ENCODE data around the gene ZNF827.

DNA sequence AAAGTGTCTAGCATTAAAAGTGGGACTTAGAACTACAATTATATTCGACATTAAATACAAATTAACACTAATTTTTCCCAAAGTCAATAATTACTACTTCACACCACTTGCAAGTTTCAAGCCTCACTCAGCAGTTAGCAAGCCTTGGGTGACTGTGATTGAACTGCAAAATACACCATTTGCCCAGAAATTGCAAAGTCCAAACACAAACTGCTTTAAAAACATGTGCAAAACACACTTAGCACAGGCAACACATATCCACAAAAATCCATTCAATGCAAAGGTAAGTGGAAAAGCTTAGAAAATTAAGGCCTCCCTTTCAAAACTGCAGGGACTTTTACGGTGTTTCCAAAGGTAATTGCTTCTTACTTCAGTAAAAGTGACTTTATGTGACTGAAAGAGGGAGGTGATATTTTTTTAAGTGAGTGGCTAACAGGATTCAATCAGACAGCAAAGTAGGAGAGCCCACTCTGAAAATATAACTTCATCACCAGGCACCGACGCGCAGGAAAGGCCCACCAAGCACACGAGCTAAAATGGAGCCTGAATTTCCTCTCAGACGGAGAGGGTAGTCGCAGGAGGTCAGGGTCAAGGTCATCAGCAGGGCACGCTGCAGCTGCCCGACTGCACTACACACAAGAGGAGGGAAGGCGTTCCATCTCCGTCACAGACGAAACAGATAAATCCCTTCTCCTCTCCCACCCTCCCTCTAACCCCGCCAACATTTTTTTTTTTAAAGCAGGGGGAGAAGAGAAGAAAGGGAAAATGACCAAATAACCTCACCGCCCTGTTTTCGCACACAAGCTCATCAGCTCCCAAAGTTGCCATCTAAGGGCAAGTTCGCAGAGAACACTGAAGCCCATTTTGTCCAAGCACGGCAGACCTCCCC lies 3.1 kb downstream of the ZNF827 start:
- TF ChIP-seq, protein P1, sequence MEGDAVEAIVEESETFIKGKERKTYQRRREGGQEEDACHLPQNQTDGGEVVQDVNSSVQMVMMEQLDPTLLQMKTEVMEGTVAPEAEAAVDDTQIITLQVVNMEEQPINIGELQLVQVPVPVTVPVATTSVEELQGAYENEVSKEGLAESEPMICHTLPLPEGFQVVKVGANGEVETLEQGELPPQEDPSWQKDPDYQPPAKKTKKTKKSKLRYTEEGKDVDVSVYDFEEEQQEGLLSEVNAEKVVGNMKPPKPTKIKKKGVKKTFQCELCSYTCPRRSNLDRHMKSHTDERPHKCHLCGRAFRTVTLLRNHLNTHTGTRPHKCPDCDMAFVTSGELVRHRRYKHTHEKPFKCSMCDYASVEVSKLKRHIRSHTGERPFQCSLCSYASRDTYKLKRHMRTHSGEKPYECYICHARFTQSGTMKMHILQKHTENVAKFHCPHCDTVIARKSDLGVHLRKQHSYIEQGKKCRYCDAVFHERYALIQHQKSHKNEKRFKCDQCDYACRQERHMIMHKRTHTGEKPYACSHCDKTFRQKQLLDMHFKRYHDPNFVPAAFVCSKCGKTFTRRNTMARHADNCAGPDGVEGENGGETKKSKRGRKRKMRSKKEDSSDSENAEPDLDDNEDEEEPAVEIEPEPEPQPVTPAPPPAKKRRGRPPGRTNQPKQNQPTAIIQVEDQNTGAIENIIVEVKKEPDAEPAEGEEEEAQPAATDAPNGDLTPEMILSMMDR (conservative IDR thresholded peaks at IDR 0.05; ENCODE audit: low read depth in 2 of 2): no peak
- TF ChIP-seq EZH2phosphoT487 (IDR thresholded peaks at IDR 0.05; ENCODE audit: unreplicated experiment): no peak

Data from GM23338 (cell line).